Thyroid gland (tissue), 4 donors: ENCODE results near the gene INCENP. TPM values are rescaled to one million over a fixed set of nuclear protein-coding genes. Genes with fewer than 3 reads are reported as not detected.

ENCODE experiments used
- DNase-seq, 2 donors: peaks; one replicate each; pipeline ENCODE4 v3.0.0-alpha.2; 2019
- H3K27ac ChIP-seq, 3 donors: fragments of 200-600 bp; sonication (generic); 1 replicate in 2 of 3; 2 replicates in 1 of 3; pipeline ENCODE4 v1.5.1; 2016 to 2019; ENCODE audit warnings: mild to moderate bottlenecking in 1 of 3, moderate library complexity in 1 of 3
- H3K27me3 ChIP-seq: fragments of 200-600 bp; sonication (generic); one replicate; pipeline ENCODE4 v1.5.1; 2019
- H3K36me3 ChIP-seq, 2 donors: fragments of 200-600 bp; sonication (generic); one replicate each; pipeline ENCODE4 v1.5.1; 2016 to 2019
- H3K4me1 ChIP-seq, 2 donors: fragments of 200-600 bp; sonication (generic); one replicate each; pipeline ENCODE4 v1.5.1; 2017 to 2019
- H3K4me3 ChIP-seq, 3 donors: fragments of 200-600 bp; sonication (generic); replicated peaks in 1 of 3; 1 replicate in 2 of 3; 2 replicates in 1 of 3; pipeline ENCODE4 v1.5.1; 2016; ENCODE audit warnings: mild to moderate bottlenecking in 1 of 3
- H3K9me3 ChIP-seq: fragments of 200-600 bp; sonication (generic); one replicate; pipeline ENCODE4 v1.5.1; 2017
- POLR2A ChIP-seq, 2 donors: fragments of 450-650 bp; IDR thresholded peaks; one replicate each; pipeline ENCODE4 v1.6.1; 2017; ENCODE audit warnings: antibody characterized with exemption in 2 of 2, mild to moderate bottlenecking in 2 of 2, moderate library complexity in 1 of 2
- WGBS, 2 donors: methylation state at CpG; one replicate each; pipeline ENCODE4 v1.1.5; 2017; 5-methylcytosine and 5-hydroxymethylcytosine counted together
- intact Hi-C: fragments of 100-400 bp; cut with DNase I; formaldehyde crosslinking; loops from one replicate; pipeline ENCODE4 v1.15.1; 2023
- total RNA-seq, 4 donors: library from RNA; depleted of rRNA; stranded (reverse); fragments of >200 nt; gene quantifications; one replicate each; pipeline ENCODE4 v1.2.3, GENCODE V29; 2016
- TF ChIP-seq, protein P1 (sequence below), 6 experiments: fragments of 200-600 bp in 3 of 6; fragments of 450-650 bp in 3 of 6; sonication (generic) in 3 of 6; IDR thresholded peaks; one replicate each; pipeline ENCODE4 v1.5.1; 2016 to 2019; ENCODE audit warnings: antibody characterized with exemption in 6 of 6, mild to moderate bottlenecking in 2 of 6, inconsistent platforms in 1 of 6, moderate library complexity in 1 of 6

INCENP gene
- total RNA-seq, 4 donors from 2014 or later: 16.9 to 99.4 (median 42.4) TPM

DNA sequence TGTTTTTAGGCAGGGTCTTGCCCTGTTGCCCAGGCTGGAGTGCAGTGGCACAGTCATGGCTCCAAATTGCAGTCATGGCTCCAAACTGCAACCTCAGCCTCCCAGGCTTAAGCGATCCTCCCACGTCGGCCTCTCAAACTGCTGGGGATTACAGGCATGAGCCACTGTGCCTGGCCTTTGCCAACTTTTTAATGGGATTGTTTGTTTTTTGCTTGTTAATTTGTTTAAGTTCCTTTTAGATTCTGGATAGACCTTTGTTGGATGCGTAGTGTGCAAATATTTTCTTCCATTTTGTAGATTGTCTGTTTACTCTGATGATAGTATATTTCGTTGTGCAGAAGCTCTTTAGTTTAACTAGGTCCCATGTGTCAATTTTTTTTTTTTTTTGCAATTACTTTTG, 56.2 kb downstream of the INCENP start:
- intact Hi-C loops: no loop called here
- no peaks in the 10 kb centered on the region for H3K27me3 ChIP-seq
- H3K36me3 ChIP-seq: no peaks in the 10 kb centered on the region
- no peak overlapping the region for H3K27ac ChIP-seq
- H3K4me3 ChIP-seq: no peak overlapping the region
- no peaks in the 10 kb centered on the region for H3K9me3 ChIP-seq
- TF ChIP-seq, protein P1, sequence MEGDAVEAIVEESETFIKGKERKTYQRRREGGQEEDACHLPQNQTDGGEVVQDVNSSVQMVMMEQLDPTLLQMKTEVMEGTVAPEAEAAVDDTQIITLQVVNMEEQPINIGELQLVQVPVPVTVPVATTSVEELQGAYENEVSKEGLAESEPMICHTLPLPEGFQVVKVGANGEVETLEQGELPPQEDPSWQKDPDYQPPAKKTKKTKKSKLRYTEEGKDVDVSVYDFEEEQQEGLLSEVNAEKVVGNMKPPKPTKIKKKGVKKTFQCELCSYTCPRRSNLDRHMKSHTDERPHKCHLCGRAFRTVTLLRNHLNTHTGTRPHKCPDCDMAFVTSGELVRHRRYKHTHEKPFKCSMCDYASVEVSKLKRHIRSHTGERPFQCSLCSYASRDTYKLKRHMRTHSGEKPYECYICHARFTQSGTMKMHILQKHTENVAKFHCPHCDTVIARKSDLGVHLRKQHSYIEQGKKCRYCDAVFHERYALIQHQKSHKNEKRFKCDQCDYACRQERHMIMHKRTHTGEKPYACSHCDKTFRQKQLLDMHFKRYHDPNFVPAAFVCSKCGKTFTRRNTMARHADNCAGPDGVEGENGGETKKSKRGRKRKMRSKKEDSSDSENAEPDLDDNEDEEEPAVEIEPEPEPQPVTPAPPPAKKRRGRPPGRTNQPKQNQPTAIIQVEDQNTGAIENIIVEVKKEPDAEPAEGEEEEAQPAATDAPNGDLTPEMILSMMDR (IDR thresholded peaks at IDR 0.05): no peak
- TF ChIP-seq POLR2A (IDR thresholded peaks at IDR 0.05): no peak
- no peak for DNase-seq
- WGBS, 2 donors: 90 to 93% methylated on average over 5 of the region's 5 CpGs
- H3K4me1 ChIP-seq: no peaks in the 10 kb centered on the region

GRCh38 chr11:62181097-62181496, 57.3 kb downstream of the INCENP start:
- no peak for DNase-seq
- Histone ChIP-seq H3K27me3 (no peaks in the 10 kb centered on the region), H3K27ac (no peak overlapping the region), H3K4me1 (no peaks in the 10 kb centered on the region), H3K9me3 (no peaks in the 10 kb centered on the region), H3K4me3 (no peak overlapping the region), H3K36me3 (no peaks in the 10 kb centered on the region)
- intact Hi-C loops: no loop called here
- WGBS, 2 donors: 85 to 89% methylated on average over 2 of the region's 2 CpGs
- TF ChIP-seq, protein P1 (IDR thresholded peaks at IDR 0.05): no peak
- no peak for TF ChIP-seq POLR2A (IDR thresholded peaks at IDR 0.05)

DNA sequence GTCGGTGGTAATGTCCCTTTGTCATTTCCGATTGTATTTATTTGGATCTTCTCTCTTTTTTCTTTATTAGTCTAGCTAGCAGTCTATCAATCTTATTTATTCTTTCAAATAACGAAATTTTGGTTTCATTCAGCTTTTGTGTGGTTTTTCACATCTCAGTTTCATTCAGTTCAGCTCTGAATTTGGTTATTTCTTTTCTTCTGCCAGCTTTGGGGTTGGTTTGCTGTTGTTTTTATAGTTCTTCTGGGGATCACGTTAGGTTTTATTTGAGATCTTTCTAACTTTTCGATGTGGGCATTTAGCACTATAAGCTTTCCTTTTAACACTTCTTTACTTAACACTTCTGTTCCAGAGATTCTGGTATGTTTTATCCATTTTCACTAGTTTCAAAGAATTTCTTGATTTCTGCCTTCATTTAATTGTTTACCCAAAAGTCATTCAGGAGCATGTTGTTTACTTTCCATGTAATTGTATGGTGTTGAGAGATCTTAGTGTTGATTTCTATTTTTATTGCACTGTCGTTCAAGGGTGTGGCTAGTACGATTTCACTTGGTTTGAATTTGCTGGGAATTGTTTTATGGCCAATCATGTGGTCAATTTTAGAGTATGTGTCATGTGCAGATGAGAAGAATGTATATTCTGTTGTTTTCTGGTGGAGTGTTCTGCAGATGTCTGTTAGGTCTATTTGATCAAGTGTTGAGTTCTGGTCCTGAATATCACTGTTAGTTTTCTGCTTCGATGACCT, 58.5 kb downstream of the INCENP start:
- no peaks in the 10 kb centered on the region for H3K27me3 ChIP-seq
- H3K4me1 ChIP-seq: peaks cover 0 to 6% of the 10 kb centered on the region in 2 donors
- no peak for TF ChIP-seq POLR2A (IDR thresholded peaks at IDR 0.05)
- TF ChIP-seq, protein P1 (IDR thresholded peaks at IDR 0.05): no peak
- H3K27ac ChIP-seq: no peak overlapping the region
- H3K4me3 ChIP-seq: no peak overlapping the region
- no peaks in the 10 kb centered on the region for H3K36me3 ChIP-seq
- intact Hi-C loops: no loop called here
- no peak for DNase-seq
- H3K9me3 ChIP-seq: no peaks in the 10 kb centered on the region
- WGBS, 2 donors: 69 to 75% methylated on average over 8 of the region's 8 CpGs

- no peaks in the 10 kb centered on the region for H3K36me3 ChIP-seq
- peak; percentile 88 to 91 for DNase-seq
- 10 to 24% methylated on average over 2 of the region's 2 CpGs for WGBS, 2 donors
- H3K4me1 ChIP-seq: peaks cover 0 to 6% of the 10 kb centered on the region in 2 donors
- peak overlapping the region; percentile 23 to 65 (median 24) for H3K27ac ChIP-seq
- no peaks in the 10 kb centered on the region for H3K27me3 ChIP-seq
- no peak for TF ChIP-seq POLR2A (IDR thresholded peaks at IDR 0.05)
- TF ChIP-seq, protein P1 (IDR thresholded peaks at IDR 0.05): no peak
- no peaks in the 10 kb centered on the region for H3K9me3 ChIP-seq
- intact Hi-C loops: no loop called here
- H3K4me3 ChIP-seq: no peak overlapping the region
These were observed 62.4 kb downstream of the INCENP start for GRCh38 chr11:62186195-62186594.

- TF ChIP-seq POLR2A (IDR thresholded peaks at IDR 0.05): no peak
- TF ChIP-seq, protein P1 (IDR thresholded peaks at IDR 0.05): no peak
- Histone ChIP-seq H3K27me3 (no peaks in the 10 kb centered on the region), H3K4me1 (peaks cover 0 to 6% of the 10 kb centered on the region in 2 donors), H3K4me3 (no peak within 1 kb of the TSS), H3K27ac (no peak within 1 kb of the TSS), H3K9me3 (no peaks in the 10 kb centered on the region), H3K36me3 (no peaks in the 10 kb centered on the region)
- DNase-seq: no peak
- 68 to 76% methylated on average over 6 to 9 of the region's 9 CpGs for WGBS, 2 donors
- intact Hi-C loops: no loop called here
These were observed 66.2 kb downstream of the INCENP start, which contains the start of gene SCGB1D1 for GRCh38 chr11:62190011-62190410. SCGB1D1 (plus strand) TSS chr11:62190216; CDS start chr11:62190285, 69 bp downstream.
